ENCODE data around the gene ZBTB16. TPM values are rescaled to one million over a fixed set of nuclear protein-coding genes. Genes with fewer than 3 reads are reported as not detected.

Gene ZBTB16
- total and polyA plus RNA-seq, 10 donors = 1.5 to 85.6 (median 42.1) TPM

- no peak for DNase-seq
- no peak for TF ChIP-seq CTCF (IDR thresholded peaks at IDR 0.05 in 8 of 11, conservative IDR thresholded peaks at IDR 0.05 in 3 of 11)
- no peak for TF ChIP-seq POLR2AphosphoS5 (IDR thresholded peaks at IDR 0.05)
- no peak for TF ChIP-seq POLR2A (IDR thresholded peaks at IDR 0.05)
- intact Hi-C loops (cut with DNase I; ENCODE audit: low total_unique reads) = no loop called here
- peaks cover 3 to 100% (median 42%) of the 10 kb centered on the region in 6 donors for H3K4me1 ChIP-seq
- H3K9me3 ChIP-seq = no peaks in the 10 kb centered on the region
- peaks cover 0 to 22% (median 0%) of the 10 kb centered on the region in 6 donors for H3K36me3 ChIP-seq
- 56 to 72% (median 61%) methylated on average over 8 of the region's 8 CpGs for WGBS, 5 donors
- peaks cover 0 to 5% (median 0%) of the 10 kb centered on the region in 7 donors for H3K27me3 ChIP-seq (replicated peaks in 1 of 7)
- no peak overlapping the region for H3K4me3 ChIP-seq
- no peak overlapping the region for H3K27ac ChIP-seq
Observed at GRCh38 chr11:114106047-114106446, 46.5 kb downstream of the ZBTB16 start.

GRCh38 chr11:114106986-114107385 lies 47.5 kb downstream of the ZBTB16 start:
- Histone ChIP-seq H3K4me3 (no peak overlapping the region), H3K27me3 (replicated peaks in 1 of 7) (peaks cover 0 to 5% (median 0%) of the 10 kb centered on the region in 7 donors), H3K27ac (no peak overlapping the region), H3K4me1 (peaks cover 3 to 100% (median 46%) of the 10 kb centered on the region in 6 donors), H3K9me3 (no peaks in the 10 kb centered on the region), H3K36me3 (peaks cover 0 to 22% (median 0%) of the 10 kb centered on the region in 6 donors)
- TF ChIP-seq POLR2AphosphoS5 (IDR thresholded peaks at IDR 0.05) = no peak
- no peak for TF ChIP-seq POLR2A (IDR thresholded peaks at IDR 0.05)
- TF ChIP-seq CTCF (IDR thresholded peaks at IDR 0.05 in 8 of 11, conservative IDR thresholded peaks at IDR 0.05 in 3 of 11) = no peak
- intact Hi-C loops (cut with DNase I; ENCODE audit: low total_unique reads) = no loop called here
- DNase-seq = no peak
- WGBS, 5 donors = 87 to 96% (median 93%) methylated on average over 6 of the region's 6 CpGs

- H3K36me3 ChIP-seq = peaks cover 0 to 22% (median 0%) of the 10 kb centered on the region in 6 donors
- TF ChIP-seq POLR2AphosphoS5 (IDR thresholded peaks at IDR 0.05) (no peak), POLR2A (IDR thresholded peaks at IDR 0.05) (no peak), CTCF (IDR thresholded peaks at IDR 0.05 in 8 of 11, conservative IDR thresholded peaks at IDR 0.05 in 3 of 11) (no peak)
- peak overlapping the region in 2 of 8 donors; percentile 77 to 79 for H3K27ac ChIP-seq
- H3K9me3 ChIP-seq = no peaks in the 10 kb centered on the region
- H3K27me3 ChIP-seq (replicated peaks in 1 of 7) = peaks cover 0 to 6% (median 0%) of the 10 kb centered on the region in 7 donors
- H3K4me1 ChIP-seq = peaks cover 3 to 99% (median 38%) of the 10 kb centered on the region in 6 donors
- intact Hi-C loops (cut with DNase I; ENCODE audit: low total_unique reads) = no loop called here
- 82 to 92% (median 87%) methylated on average over 7 to 10 of the region's 10 CpGs for WGBS, 5 donors
- DNase-seq = no peak
- H3K4me3 ChIP-seq = no peak overlapping the region
Observed at GRCh38 chr11:114108501-114109205, 49.1 kb downstream of the ZBTB16 start.

All from spleen (tissue), 11 donors.